Activated CD4-positive, alpha-beta T cell treated with anti-CD3 and anti-CD28 coated beads, Interleukin-2, amount 10 ng/mL, durations not matched to agents 24 days and 14 days (primary cell): ENCODE results near the gene PGAP6. TPM values are rescaled to one million over a fixed set of nuclear protein-coding genes. Genes with fewer than 3 reads are reported as not detected.
A peak's percentile ranks its signal among the peaks of the same experiment; 100 is the strongest.
"Not testable (repeated sequence)": the region's sequence is repeated elsewhere in the genome, so short reads cannot be mapped to it uniquely, and the experiment has no call there.

Experiments
- DNase-seq: peaks from one replicate; pipeline ENCODE4 v3.0.0; 2022
- H3K27ac Mint-ChIP-seq: one replicate; pipeline ENCODE4 v1.8.0; 2022; ENCODE audit warnings: mild to moderate bottlenecking, mixed read lengths
- H3K27me3 Mint-ChIP-seq: one replicate; pipeline ENCODE4 v1.8.0; 2022; ENCODE audit warnings: mixed read lengths
- H3K36me3 Mint-ChIP-seq: one replicate; pipeline ENCODE4 v1.8.0; 2022; ENCODE audit warnings: low read depth, mild to moderate bottlenecking, mixed read lengths
- H3K4me1 Mint-ChIP-seq: one replicate; pipeline ENCODE4 v1.8.0; 2021; ENCODE audit warnings: mixed read lengths
- H3K4me3 Mint-ChIP-seq: one replicate; pipeline ENCODE4 v1.8.0; 2022; ENCODE audit warnings: mild to moderate bottlenecking, moderate library complexity, mixed read lengths
- H3K9me3 Mint-ChIP-seq: one replicate; pipeline ENCODE4 v1.8.0; 2021; ENCODE audit warnings: mixed read lengths
- intact Hi-C: fragments of 100-400 bp; cut with micrococcal nuclease; formaldehyde crosslinking; loops from one replicate; pipeline ENCODE4 v1.15.1; 2023
- total RNA-seq: library from RNA; stranded (reverse); gene quantifications from 2 replicates; pipeline ENCODE4 v1.2.3, GENCODE V29; 2022

The PGAP6 gene, protein sequence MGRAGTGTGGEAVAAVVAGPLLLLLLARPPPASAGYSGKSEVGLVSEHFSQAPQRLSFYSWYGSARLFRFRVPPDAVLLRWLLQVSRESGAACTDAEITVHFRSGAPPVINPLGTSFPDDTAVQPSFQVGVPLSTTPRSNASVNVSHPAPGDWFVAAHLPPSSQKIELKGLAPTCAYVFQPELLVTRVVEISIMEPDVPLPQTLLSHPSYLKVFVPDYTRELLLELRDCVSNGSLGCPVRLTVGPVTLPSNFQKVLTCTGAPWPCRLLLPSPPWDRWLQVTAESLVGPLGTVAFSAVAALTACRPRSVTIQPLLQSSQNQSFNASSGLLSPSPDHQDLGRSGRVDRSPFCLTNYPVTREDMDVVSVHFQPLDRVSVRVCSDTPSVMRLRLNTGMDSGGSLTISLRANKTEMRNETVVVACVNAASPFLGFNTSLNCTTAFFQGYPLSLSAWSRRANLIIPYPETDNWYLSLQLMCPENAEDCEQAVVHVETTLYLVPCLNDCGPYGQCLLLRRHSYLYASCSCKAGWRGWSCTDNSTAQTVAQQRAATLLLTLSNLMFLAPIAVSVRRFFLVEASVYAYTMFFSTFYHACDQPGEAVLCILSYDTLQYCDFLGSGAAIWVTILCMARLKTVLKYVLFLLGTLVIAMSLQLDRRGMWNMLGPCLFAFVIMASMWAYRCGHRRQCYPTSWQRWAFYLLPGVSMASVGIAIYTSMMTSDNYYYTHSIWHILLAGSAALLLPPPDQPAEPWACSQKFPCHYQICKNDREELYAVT
- 34.1 and 37.8 TPM in 2 replicates for total RNA-seq

- Mint-ChIP-seq H3K9me3 (no peaks in the 10 kb centered on the region), H3K27me3 (peaks cover 4% of the 10 kb centered on the region), H3K36me3 (no peaks in the 10 kb centered on the region), H3K27ac (peak within 1 kb of the TSS; percentile 62), H3K4me3 (peak within 1 kb of the TSS; percentile 84), H3K4me1 (peaks cover 12% of the 10 kb centered on the region)
- intact Hi-C loops: loop anchor here (2.0 kb wide), 1 partner anchor 19 kb away; the partner anchor contains the start of gene DECR2
- DNase-seq: peak; percentile 92
These were observed at the start of gene PGAP6 for GRCh38 chr16:381789-382717. PGAP6 (minus strand) TSS chr16:381978; CDS start chr16:381821, 157 bp downstream.

DNA sequence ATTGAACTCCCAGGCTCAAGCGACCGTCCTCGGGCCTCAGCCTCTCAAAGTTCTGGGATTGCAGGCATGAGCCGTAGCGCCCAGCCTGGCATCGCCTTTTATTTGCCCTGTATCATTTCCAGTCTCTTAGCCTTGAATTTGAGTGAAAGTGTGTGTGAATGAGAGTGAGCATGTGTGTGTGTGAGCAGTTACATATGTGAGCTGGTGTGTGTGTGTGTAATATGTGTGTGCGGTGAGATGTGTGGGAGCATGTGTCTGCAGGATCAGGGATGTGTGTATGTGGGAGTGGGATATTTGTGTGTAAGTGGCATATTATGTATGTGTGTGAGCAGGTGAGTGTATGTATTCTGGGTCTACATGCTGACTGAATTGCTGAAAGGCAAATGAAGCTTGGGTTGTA, 49.1 kb upstream of the PGAP6 start:
- H3K27me3 Mint-ChIP-seq: peaks cover 3% of the 10 kb centered on the region
- peaks cover 10% of the 10 kb centered on the region for H3K36me3 Mint-ChIP-seq
- no peak for DNase-seq
- no peaks in the 10 kb centered on the region for H3K9me3 Mint-ChIP-seq
- intact Hi-C loops: no loop called here
- H3K4me3 Mint-ChIP-seq: no peak overlapping the region
- H3K27ac Mint-ChIP-seq: no peak overlapping the region
- peaks cover 23% of the 10 kb centered on the region for H3K4me1 Mint-ChIP-seq

- intact Hi-C loops: no loop called here
- peak overlapping the region; percentile 34 for H3K27ac Mint-ChIP-seq
- H3K4me1 Mint-ChIP-seq: peaks cover 27% of the 10 kb centered on the region
- peaks cover 13% of the 10 kb centered on the region for H3K27me3 Mint-ChIP-seq
- H3K36me3 Mint-ChIP-seq: peaks cover 8% of the 10 kb centered on the region
- peak overlapping the region; percentile 84 for H3K4me3 Mint-ChIP-seq
- no peak for DNase-seq
- H3K9me3 Mint-ChIP-seq: no peaks in the 10 kb centered on the region
These were observed 45.5 kb upstream of the PGAP6 start for GRCh38 chr16:427250-427649.

GRCh38 chr16:426906-427249, 45.1 kb upstream of the PGAP6 start:
- H3K27ac Mint-ChIP-seq: peak overlapping the region; percentile 34
- intact Hi-C loops: no loop called here
- peaks cover 8% of the 10 kb centered on the region for H3K36me3 Mint-ChIP-seq
- no peaks in the 10 kb centered on the region for H3K9me3 Mint-ChIP-seq
- peak overlapping the region; percentile 84 for H3K4me3 Mint-ChIP-seq
- no peak for DNase-seq
- H3K27me3 Mint-ChIP-seq: peaks cover 13% of the 10 kb centered on the region
- peaks cover 27% of the 10 kb centered on the region for H3K4me1 Mint-ChIP-seq

- Mint-ChIP-seq H3K36me3 (peaks cover 8% of the 10 kb centered on the region), H3K4me3 (peak overlapping the region; percentile 84), H3K27me3 (peaks cover 13% of the 10 kb centered on the region), H3K4me1 (peaks cover 27% of the 10 kb centered on the region), H3K9me3 (no peaks in the 10 kb centered on the region), H3K27ac (peak overlapping the region; percentile 34)
- intact Hi-C loops: no loop called here
- peak; percentile 69 for DNase-seq
These were observed 44.5 kb upstream of the PGAP6 start for GRCh38 chr16:426115-426905.

DNA sequence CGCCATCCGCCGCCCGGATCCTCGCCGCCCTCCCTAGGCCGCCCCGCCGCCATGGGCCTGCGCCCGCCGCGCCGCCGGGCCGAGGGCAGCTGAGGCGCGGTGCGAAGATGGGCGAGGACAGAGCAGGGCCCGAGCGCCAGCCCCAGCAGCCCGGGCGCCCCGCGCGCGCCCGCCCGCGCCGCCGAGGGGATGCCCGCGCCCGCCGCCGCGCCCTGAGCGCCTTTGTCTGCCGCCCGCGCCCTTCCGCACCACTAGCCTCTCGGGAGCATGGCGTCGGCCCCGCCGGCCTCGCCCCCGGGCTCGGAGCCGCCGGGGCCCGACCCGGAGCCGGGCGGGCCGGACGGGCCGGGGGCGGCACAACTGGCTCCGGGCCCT, 43.9 kb upstream of the PGAP6 start:
- Mint-ChIP-seq H3K36me3 (peaks cover 8% of the 10 kb centered on the region), H3K9me3 (no peaks in the 10 kb centered on the region), H3K4me3 (peak overlapping the region; percentile 86), H3K27me3 (peaks cover 15% of the 10 kb centered on the region), H3K4me1 (peaks cover 25% of the 10 kb centered on the region), H3K27ac (no peak overlapping the region)
- DNase-seq: no peak
- intact Hi-C loops: loop anchor here (1.0 to 2.0 kb wide), 2 partner anchors 99 to 164 kb away; no protein-coding TSS in a partner anchor

DNA sequence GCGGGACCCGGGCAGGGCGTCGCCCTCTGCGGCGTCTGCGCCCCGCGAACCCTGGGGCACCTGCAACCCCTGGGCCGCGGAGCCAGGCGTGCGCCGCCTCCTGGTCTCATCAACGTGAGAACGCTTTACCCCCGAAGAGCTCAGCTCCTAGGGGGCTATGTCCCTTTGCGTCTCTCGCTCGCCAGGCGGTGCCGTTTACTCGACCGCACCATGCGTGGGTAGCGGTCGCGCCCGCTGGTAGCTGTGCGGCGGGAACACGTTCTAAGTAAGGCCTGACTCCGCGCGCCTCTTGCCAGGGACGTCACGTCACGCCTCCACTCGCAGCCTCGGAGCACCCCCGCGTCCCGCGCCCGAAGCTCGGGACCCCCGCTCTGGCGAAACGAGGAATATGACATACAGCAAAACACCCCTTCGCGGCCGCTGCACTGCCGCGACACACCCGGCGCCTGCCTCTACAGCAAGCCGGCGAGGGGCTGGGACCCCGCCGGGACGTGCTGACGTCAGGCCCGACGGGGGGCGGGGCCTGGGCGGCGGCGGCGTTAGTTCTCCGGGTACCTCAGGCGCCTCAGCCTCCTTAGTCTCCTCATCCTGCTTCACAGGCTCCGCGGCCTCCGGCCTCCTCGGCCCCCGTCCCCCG, 43.4 kb upstream of the PGAP6 start, which contains the start of gene RAB11FIP3:
Gene RAB11FIP3 (plus strand): TSS at position 568 of the 637 bp plus-strand sequence. CDS start 358 bp downstream, outside the sequence.
- H3K27ac Mint-ChIP-seq: peak within 1 kb of the TSS; percentile 88
- DNase-seq: peak; percentile 97
- H3K4me1 Mint-ChIP-seq: peaks cover 25% of the 10 kb centered on the region
- peak within 1 kb of the TSS; percentile 86 for H3K4me3 Mint-ChIP-seq
- no peaks in the 10 kb centered on the region for H3K9me3 Mint-ChIP-seq
- intact Hi-C loops: loop anchor here (1.0 to 2.0 kb wide), 2 partner anchors 100 to 164 kb away; no protein-coding TSS in a partner anchor
- peaks cover 8% of the 10 kb centered on the region for H3K36me3 Mint-ChIP-seq
- H3K27me3 Mint-ChIP-seq: peaks cover 16% of the 10 kb centered on the region

GRCh38 chr16:424623-425081, 42.9 kb upstream of the PGAP6 start:
- peak overlapping the region; percentile 86 for H3K4me3 Mint-ChIP-seq
- H3K27me3 Mint-ChIP-seq: peaks cover 16% of the 10 kb centered on the region
- H3K9me3 Mint-ChIP-seq: no peaks in the 10 kb centered on the region
- peaks cover 5% of the 10 kb centered on the region for H3K36me3 Mint-ChIP-seq
- peaks cover 25% of the 10 kb centered on the region for H3K4me1 Mint-ChIP-seq
- peak overlapping the region; percentile 69 for H3K27ac Mint-ChIP-seq
- DNase-seq: no peak
- intact Hi-C loops: loop anchor here (1.0 to 2.0 kb wide), 2 partner anchors 100 to 165 kb away; no protein-coding TSS in a partner anchor

DNA sequence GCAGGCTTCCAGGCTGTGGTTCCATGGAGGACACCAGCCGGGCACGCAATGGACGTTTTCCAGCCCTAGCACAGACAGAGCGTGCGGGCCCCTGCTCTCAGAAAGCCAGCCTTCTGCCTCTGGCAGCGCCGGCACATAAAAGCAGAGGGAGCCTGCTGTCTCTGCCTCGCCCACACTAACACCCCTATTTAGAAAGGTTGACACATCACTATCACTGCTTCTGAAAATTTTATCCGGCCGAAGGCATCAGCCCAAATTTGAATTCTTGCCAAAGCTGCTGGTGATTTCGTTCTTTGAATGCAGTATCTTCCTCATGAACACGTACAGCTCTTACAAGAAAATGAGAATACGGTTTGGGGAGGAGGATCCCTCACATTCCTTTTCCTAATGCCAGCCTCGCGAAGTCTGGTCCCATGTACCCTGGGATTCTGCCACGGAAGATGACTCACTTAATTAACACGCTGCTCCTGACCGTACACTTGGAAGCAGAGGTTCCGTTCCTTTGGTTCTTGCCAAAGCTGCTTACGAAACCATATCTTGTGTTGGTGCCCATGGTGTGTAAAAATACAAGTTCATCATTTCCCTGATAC, 42.4 kb upstream of the PGAP6 start:
- H3K4me3 Mint-ChIP-seq: peak overlapping the region; percentile 86
- intact Hi-C loops: loop anchor here (2.0 kb wide), 1 partner anchor 101 kb away; no protein-coding TSS in a partner anchor
- peaks cover 5% of the 10 kb centered on the region for H3K36me3 Mint-ChIP-seq
- no peak overlapping the region for H3K27ac Mint-ChIP-seq
- no peak for DNase-seq
- H3K27me3 Mint-ChIP-seq: peaks cover 16% of the 10 kb centered on the region
- H3K9me3 Mint-ChIP-seq: no peaks in the 10 kb centered on the region
- peaks cover 25% of the 10 kb centered on the region for H3K4me1 Mint-ChIP-seq

DNA sequence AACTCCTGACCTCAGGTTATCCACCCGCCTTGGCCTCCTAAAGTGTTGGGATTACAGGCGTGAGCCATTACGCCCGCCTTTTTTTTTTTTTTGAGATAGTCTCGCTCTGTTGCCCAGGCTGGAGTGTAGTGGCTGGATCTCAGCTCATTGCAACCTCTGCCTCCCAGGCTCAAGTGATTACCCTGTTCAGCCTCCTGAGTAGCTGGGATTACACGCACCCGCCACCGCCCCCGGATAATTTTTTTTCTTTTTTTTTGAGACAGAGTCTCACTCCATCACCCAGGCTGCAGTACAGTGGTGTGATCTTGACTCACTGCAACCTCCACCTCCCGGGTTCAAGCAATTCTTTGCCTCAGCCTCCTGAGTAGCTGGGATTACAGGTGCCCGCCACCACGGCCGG, 40.4 kb upstream of the PGAP6 start:
- H3K36me3 Mint-ChIP-seq, H3K9me3 Mint-ChIP-seq, H3K27ac Mint-ChIP-seq, DNase-seq, H3K4me3 Mint-ChIP-seq, intact Hi-C loops: not testable (repeated sequence)
- peaks cover 11% of the 10 kb centered on the region for H3K4me1 Mint-ChIP-seq
- peaks cover 15% of the 10 kb centered on the region for H3K27me3 Mint-ChIP-seq

DNA sequence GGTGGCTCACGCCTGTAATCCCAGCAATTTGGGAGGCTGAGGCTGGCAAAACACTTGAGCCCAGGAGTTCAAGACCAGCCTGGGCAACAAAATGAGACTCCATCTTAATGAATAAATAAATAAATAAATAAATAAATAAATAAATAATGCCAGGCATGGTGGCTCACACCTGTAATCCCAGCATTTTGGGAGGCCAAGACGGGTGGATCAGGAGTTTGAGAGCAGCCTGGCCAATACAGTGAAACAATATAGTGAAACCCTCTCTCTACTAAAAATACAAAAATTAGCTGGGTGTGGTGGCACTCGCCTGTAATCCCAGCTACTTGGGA, 33.4 kb upstream of the PGAP6 start:
- H3K9me3 Mint-ChIP-seq, H3K4me1 Mint-ChIP-seq, intact Hi-C loops: not testable (repeated sequence)

More for the DNA sequence above, 33.4 kb upstream of the PGAP6 start:
- not testable (repeated sequence) for H3K36me3 Mint-ChIP-seq, H3K27me3 Mint-ChIP-seq, DNase-seq, H3K4me3 Mint-ChIP-seq, H3K27ac Mint-ChIP-seq
